HEK293 (cell line): ENCODE data around the gene MMD2.

Experiments
- CTCF ChIA-PET: fragments of 350-600 bp; formaldehyde crosslinking; extraction: SDS; loops from one replicate; lab custom pipeline; 2021; ENCODE audit warnings: antibody characterized with exemption; lab: Yijun Ruan, JAX
- POLR2A ChIA-PET: fragments of 300-600 bp; formaldehyde crosslinking; extraction: SDS; loops from one replicate; lab custom pipeline; 2020; ENCODE audit warnings: antibody characterized with exemption, inconsistent platforms; lab: Yijun Ruan, JAX
- H3K27ac ChIP-seq: fragments of 200-500 bp; sonication (Bioruptor generic); 2 replicates; pipeline ENCODE4 v1.5.1; 2014; ENCODE audit warnings: low read depth, low read length, control low read depth, inconsistent platforms; ENCODE audit errors: extremely low read depth
- H3K36me3 ChIP-seq, 2 experiments: fragments of 200-500 bp in 1 of 2; sonication (Bioruptor generic) in 1 of 2; 1 replicate in 1 of 2; 2 replicates in 1 of 2; pipeline ENCODE4 v1.5.1; 2014 to 2017; ENCODE audit warnings: inconsistent platforms in 2 of 2, low read length in 2 of 2; ENCODE audit not compliant: control insufficient read depth in 2 of 2, insufficient read depth in 1 of 2
- H3K4me1 ChIP-seq: fragments of 200-500 bp; sonication (Bioruptor generic); 2 replicates; pipeline ENCODE4 v1.5.1; 2014; ENCODE audit warnings: mild to moderate bottlenecking, low read length, inconsistent platforms; ENCODE audit not compliant: control insufficient read depth, insufficient read depth
- H3K4me3 ChIP-seq: 2 replicates; pipeline ENCODE4 v1.5.1; 2011; ENCODE audit warnings: low read depth, mild to moderate bottlenecking, control low read depth, low read length, moderate library complexity
- H3K9me3 ChIP-seq: fragments of 200-500 bp; sonication (Bioruptor generic); 2 replicates; pipeline ENCODE4 v1.5.1; 2014; ENCODE audit warnings: low read depth, low read length, inconsistent platforms; ENCODE audit not compliant: control insufficient read depth, insufficient read depth
- BCL11B ChIP-seq: fragments of 450-650 bp; formaldehyde crosslinking; IDR thresholded peaks from 2 replicates; pipeline ENCODE4 v1.5.1; 2016; ENCODE audit warnings: low read depth, missing biosample characterization, missing genetic modification characterization
- EGR2 ChIP-seq: fragments of 450-650 bp; formaldehyde crosslinking; IDR thresholded peaks from 2 replicates; pipeline ENCODE4 v1.5.1; 2016; ENCODE audit warnings: low read depth, missing biosample characterization, missing genetic modification characterization
- HOXD13 ChIP-seq: sonication (generic); formaldehyde crosslinking; IDR thresholded peaks from 2 replicates; pipeline ENCODE4 v1.8.0; 2022; ENCODE audit warnings: missing genetic modification reagents, borderline replicate concordance
- PATZ1 ChIP-seq: fragments of 450-650 bp; formaldehyde crosslinking; IDR thresholded peaks from 2 replicates; pipeline ENCODE4 v1.5.1; 2016; ENCODE audit warnings: missing biosample characterization, missing genetic modification characterization
- PRDM10 ChIP-seq: fragments of 450-650 bp; formaldehyde crosslinking; IDR thresholded peaks from 2 replicates; pipeline ENCODE4 v1.5.1; 2016; ENCODE audit warnings: missing biosample characterization, missing genetic modification characterization
- SCRT1 ChIP-seq: fragments of 450-650 bp; formaldehyde crosslinking; IDR thresholded peaks from 2 replicates; pipeline ENCODE4 v1.5.1; 2016; ENCODE audit warnings: missing biosample characterization, missing genetic modification characterization, borderline replicate concordance
- TCF7L2 ChIP-seq: IDR thresholded peaks from 2 replicates; pipeline ENCODE4 v1.6.1; 2011; ENCODE audit warnings: low read depth, mild to moderate bottlenecking, inconsistent platforms, low read length, moderate library complexity, borderline replicate concordance
- ZBTB44 ChIP-seq: fragments of 450-650 bp; IDR thresholded peaks from 2 replicates; pipeline ENCODE4 v1.5.1; 2018; ENCODE audit warnings: missing biosample characterization, mild to moderate bottlenecking, missing genetic modification characterization
- ZBTB48 ChIP-seq: fragments of 450-650 bp; formaldehyde crosslinking; IDR thresholded peaks from 2 replicates; pipeline ENCODE4 v1.5.1; 2016; ENCODE audit warnings: missing biosample characterization, missing genetic modification characterization
- ZFHX2 ChIP-seq: fragments of 450-650 bp; formaldehyde crosslinking; conservative IDR thresholded peaks from 2 replicates; pipeline ENCODE4 v1.5.1; 2016; ENCODE audit warnings: missing biosample characterization, missing genetic modification characterization
- ZIC2 ChIP-seq: fragments of 450-650 bp; formaldehyde crosslinking; IDR thresholded peaks from 2 replicates; pipeline ENCODE4 v1.5.1; 2016; ENCODE audit warnings: missing biosample characterization, missing genetic modification characterization
- ZNF175 ChIP-seq: fragments of 450-650 bp; formaldehyde crosslinking; IDR thresholded peaks from 2 replicates; pipeline ENCODE4 v1.5.1; 2016; ENCODE audit warnings: missing biosample characterization, missing genetic modification characterization
- ZNF19 ChIP-seq: fragments of 450-650 bp; formaldehyde crosslinking; IDR thresholded peaks from 2 replicates; pipeline ENCODE4; 2016; ENCODE audit warnings: missing biosample characterization, missing genetic modification characterization, low read depth
- ZNF223 ChIP-seq: fragments of 450-650 bp; formaldehyde crosslinking; IDR thresholded peaks from 2 replicates; pipeline ENCODE4 v1.5.1; 2016; ENCODE audit warnings: missing biosample characterization, missing genetic modification characterization
- ZNF362 ChIP-seq: fragments of 450-650 bp; formaldehyde crosslinking; IDR thresholded peaks from 2 replicates; pipeline ENCODE4 v1.5.1; 2016; ENCODE audit warnings: missing biosample characterization, missing genetic modification characterization
- ZNF514 ChIP-seq: fragments of 450-650 bp; formaldehyde crosslinking; IDR thresholded peaks from 2 replicates; pipeline ENCODE4 v1.5.1; 2016; ENCODE audit warnings: missing biosample characterization, missing genetic modification characterization
- ZNF692 ChIP-seq: fragments of 450-650 bp; formaldehyde crosslinking; IDR thresholded peaks from 2 replicates; pipeline ENCODE4 v1.5.1; 2016; ENCODE audit warnings: missing biosample characterization, missing genetic modification characterization
- ZNF785 ChIP-seq: fragments of 450-650 bp; formaldehyde crosslinking; IDR thresholded peaks from 2 replicates; pipeline ENCODE4 v1.5.1; 2016; ENCODE audit warnings: missing biosample characterization, missing genetic modification characterization
- ZSCAN18 ChIP-seq: fragments of 450-650 bp; formaldehyde crosslinking; IDR thresholded peaks from 2 replicates; pipeline ENCODE4 v1.5.1; 2016; ENCODE audit warnings: missing biosample characterization, missing genetic modification characterization
- ZSCAN30 ChIP-seq: fragments of 450-650 bp; IDR thresholded peaks from 2 replicates; pipeline ENCODE4 v1.5.1; 2018; ENCODE audit warnings: missing biosample characterization, mild to moderate bottlenecking, missing genetic modification characterization, moderate library complexity

Gene MMD2

GRCh38 chr7:4996696-4997222, 37.8 kb upstream of the MMD2 start (continued):
- TF ChIP-seq PRDM10 (no peak), ZNF785 (tag by site-specific recombination) (no peak), ZNF223 (tag by site-specific recombination) (no peak), ZBTB48 (tag by site-specific recombination) (no peak), ZNF175 (no peak), HOXD13 (CRISPR knock-in tag) (no peak), ZNF19 (no peak), ZNF514 (no peak), ZIC2 (tag by site-specific recombination) (no peak), ZSCAN18 (tag by site-specific recombination) (no peak), ZNF362 (no peak), ZBTB44 (tag by site-specific recombination) (no peak), ZSCAN30 (no peak)
- TF ChIP-seq, all 188 proteins: peak for 0

GRCh38 chr7:4995429-4995969, 36.5 kb upstream of the MMD2 start:
- Histone ChIP-seq H3K27ac (no peak overlapping the region), H3K9me3 (no peaks in the 10 kb centered on the region), H3K4me3 (no peak overlapping the region), H3K4me1 (no peaks in the 10 kb centered on the region), H3K36me3 (peaks cover 16 to 67% of the 10 kb centered on the region in 2 experiments; a peak in 2 of 3 replicates)
- TF ChIP-seq ZNF692 (tag by site-specific recombination) (no peak), ZSCAN30 (no peak), BCL11B (tag by site-specific recombination) (no peak), SCRT1 (tag by site-specific recombination) (no peak), EGR2 (tag by site-specific recombination) (peak; percentile 62; the same call in 1 of the 2 replicates), ZNF785 (tag by site-specific recombination) (no peak), PATZ1 (tag by site-specific recombination) (no peak), TCF7L2 (no peak), ZFHX2 (tag by site-specific recombination) (peak; percentile 60)
- CTCF ChIA-PET = no interaction called here
- POLR2A ChIA-PET = interaction anchor here (0.6 kb wide), 1 partner anchor 142 kb away, joined by 4 read pairs; no protein-coding TSS in a partner anchor
